T-helper 2 cell (primary cell): ENCODE results near the gene TNS3.
"Not testable (repeated sequence)": the region's sequence is repeated elsewhere in the genome, so short reads cannot be mapped to it uniquely, and the experiment has no call there.

Experiments used
- DNase-seq, 5 experiments: peaks; one replicate each; pipeline versions ENCODE4 v3.0.0 to v3.0.0-alpha.2; 2012 to 2022

Gene TNS3

GRCh38 chr7:47559306-47560220, 22.3 kb downstream of the TNS3 start:
- DNase-seq = no peak

- DNase-seq = no peak
Observed at GRCh38 chr7:47557694-47558670, 23.9 kb downstream of the TNS3 start.

- no peak for DNase-seq
Observed at GRCh38 chr7:47557317-47557693, 24.6 kb downstream of the TNS3 start.

GRCh38 chr7:47556511-47557180, 25.3 kb downstream of the TNS3 start:
- no peak for DNase-seq

GRCh38 chr7:47553309-47553708, 28.6 kb downstream of the TNS3 start:
- no peak for DNase-seq

GRCh38 chr7:47552621-47553020, 29.3 kb downstream of the TNS3 start:
- DNase-seq = no peak

GRCh38 chr7:47551668-47552440, 30.1 kb downstream of the TNS3 start:
- no peak for DNase-seq

- DNase-seq = no peak
Observed at GRCh38 chr7:47550788-47551470, 31.0 kb downstream of the TNS3 start.

- DNase-seq = no peak
Observed at GRCh38 chr7:47549916-47550315, 32.0 kb downstream of the TNS3 start.

- no peak for DNase-seq
Observed at GRCh38 chr7:47549397-47549796, 32.5 kb downstream of the TNS3 start.

GRCh38 chr7:47548546-47548945, 33.4 kb downstream of the TNS3 start:
- no peak for DNase-seq

- no peak for DNase-seq
Observed at GRCh38 chr7:47546733-47547494, 35.0 kb downstream of the TNS3 start.

GRCh38 chr7:47546171-47546570, 35.7 kb downstream of the TNS3 start:
- DNase-seq = no peak

- no peak for DNase-seq
Observed at GRCh38 chr7:47544416-47544815, 37.5 kb downstream of the TNS3 start.

GRCh38 chr7:47543714-47544113, 38.2 kb downstream of the TNS3 start:
- no peak for DNase-seq

- DNase-seq = no peak
Observed at GRCh38 chr7:47543056-47543455, 38.9 kb downstream of the TNS3 start.

- DNase-seq = no peak
Observed at GRCh38 chr7:47542051-47542450, 39.9 kb downstream of the TNS3 start.

- not testable (repeated sequence) for DNase-seq
Observed at GRCh38 chr7:47541485-47541884, 40.4 kb downstream of the TNS3 start.

- no peak for DNase-seq
Observed at GRCh38 chr7:47540387-47541350, 41.2 kb downstream of the TNS3 start.

GRCh38 chr7:47540053-47540386, 41.9 kb downstream of the TNS3 start:
- no peak for DNase-seq
